Measurements from ENCODE around the gene MSH3.
"Not testable (repeated sequence)": the region's sequence is repeated elsewhere in the genome, so short reads cannot be mapped to it uniquely, and the experiment has no call there.

Gene MSH3

DNA sequence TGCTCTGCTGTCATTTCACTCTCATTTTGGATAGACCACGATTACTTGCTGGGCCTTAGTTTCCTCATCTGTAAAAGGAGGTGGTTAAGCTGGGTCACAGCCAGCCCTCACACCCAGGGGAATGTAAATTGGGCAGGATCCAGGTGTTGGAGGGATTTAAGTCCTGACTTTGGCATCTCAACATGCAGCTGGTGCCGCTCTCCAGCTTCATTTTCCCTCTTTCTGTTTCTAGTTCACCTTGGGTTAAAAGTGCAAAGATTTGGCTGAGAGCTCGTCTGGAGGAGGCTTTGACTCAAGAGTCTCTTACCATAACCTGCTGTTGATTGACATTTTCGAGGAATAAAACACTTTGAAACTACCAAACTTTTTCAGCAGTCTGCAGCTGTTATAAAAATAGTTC, 144.6 kb downstream of the MSH3 start:
- no peak for DNase-seq

DNA sequence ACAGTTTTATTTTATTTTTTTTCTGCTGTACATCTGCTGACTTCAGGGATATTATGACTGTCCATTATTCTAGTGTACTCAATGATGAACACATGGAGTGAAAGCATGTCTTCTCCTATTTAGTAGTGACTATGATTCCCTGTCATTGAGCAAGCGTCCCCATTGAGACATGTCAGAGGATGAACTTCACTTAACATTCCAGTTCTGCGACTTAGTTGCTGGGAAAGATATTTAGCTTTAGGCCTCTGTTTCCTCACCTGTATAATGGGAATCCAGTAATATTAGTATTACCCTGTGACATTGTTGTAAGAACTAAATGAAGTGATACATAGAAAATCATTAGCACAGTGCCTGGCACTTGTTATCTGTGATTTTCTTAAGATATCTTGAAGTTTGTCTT, 145.1 kb downstream of the MSH3 start:
- no peak for DNase-seq

DNA sequence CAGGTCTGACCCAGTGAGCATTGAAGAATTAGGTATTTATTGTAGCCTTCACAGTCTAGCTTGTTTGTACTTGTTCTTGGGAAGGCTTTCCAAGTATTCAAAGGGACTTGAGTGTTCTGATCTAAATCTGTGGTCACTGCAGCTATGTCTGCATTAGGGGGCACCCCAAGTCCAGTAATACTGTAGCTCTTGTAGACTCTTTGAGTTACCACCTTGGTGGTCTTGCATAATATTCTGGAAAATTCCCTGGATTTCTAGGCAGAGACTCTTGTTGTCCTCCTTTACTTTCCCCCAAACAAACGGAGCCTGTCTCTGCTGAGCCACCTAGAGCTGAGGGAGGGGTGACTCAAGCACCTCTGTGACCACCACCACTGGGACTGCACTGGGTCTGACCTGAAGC, 149.9 kb downstream of the MSH3 start:
- no peak for DNase-seq

GRCh38 chr5:80805038-80805437, 150.6 kb downstream of the MSH3 start:
- no peak for DNase-seq

DNA sequence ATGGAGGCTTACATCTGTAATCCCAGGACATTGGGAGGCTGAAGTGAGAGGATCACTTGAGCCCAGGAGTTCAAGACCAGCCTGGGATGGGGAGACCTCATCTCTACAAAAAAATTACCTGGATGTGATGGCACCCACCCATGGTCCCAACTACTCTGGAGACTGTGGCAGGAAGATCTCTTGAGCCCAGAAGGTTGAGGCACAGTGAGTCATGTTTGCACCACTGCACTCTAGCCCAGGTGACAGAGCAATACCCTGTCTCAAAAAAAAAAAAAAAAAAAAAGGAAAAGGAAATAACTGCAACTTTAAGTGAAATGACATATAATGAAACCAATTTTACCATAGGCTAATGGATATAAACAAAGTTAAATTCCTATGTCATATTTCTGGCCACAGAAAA, 152.5 kb downstream of the MSH3 start:
- no peak for DNase-seq

DNA sequence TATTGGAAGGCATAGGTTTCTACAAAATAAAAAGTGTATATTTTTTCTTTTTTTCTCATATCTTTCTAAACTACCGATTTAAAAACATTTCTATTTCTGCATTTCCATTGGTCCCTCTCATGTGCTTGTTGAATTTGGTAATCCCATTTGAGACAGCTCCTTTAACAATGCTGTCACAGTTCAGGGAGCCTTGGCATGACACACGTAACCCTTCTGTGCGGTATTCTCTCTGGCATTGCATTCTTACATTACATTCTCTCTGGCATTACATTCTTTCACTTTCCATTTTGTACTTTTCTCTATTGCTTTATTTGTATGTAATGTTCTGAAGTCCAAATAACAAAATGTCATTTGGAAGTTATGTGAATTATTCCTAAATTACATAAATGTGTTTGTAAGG, 155.0 kb downstream of the MSH3 start:
- no peak for DNase-seq

- no peak for DNase-seq
These were observed 156.0 kb downstream of the MSH3 start for GRCh38 chr5:80810425-80810824.

DNA sequence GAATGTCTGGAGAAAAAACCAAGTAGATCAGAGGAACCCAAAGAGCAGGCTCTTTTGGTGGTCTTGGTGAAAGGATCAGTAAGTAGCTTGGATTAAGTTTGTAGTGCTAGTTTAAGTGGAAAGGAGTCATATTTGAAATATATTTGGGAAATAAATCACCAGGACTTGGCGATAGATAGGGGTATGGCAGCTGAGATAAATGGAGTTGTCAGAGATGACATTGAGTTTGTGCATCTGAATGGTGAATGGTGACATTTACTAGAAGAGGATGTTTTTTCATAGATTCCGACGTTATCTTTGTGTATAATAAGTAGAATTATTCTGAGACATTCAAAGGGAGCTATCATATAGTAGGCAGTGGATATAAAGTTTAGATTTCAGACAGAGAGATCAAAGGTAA, 162.1 kb downstream of the MSH3 start:
- no peak for DNase-seq

- DNase-seq = no peak
These were observed 166.2 kb downstream of the MSH3 start for GRCh38 chr5:80820685-80821084.

DNA sequence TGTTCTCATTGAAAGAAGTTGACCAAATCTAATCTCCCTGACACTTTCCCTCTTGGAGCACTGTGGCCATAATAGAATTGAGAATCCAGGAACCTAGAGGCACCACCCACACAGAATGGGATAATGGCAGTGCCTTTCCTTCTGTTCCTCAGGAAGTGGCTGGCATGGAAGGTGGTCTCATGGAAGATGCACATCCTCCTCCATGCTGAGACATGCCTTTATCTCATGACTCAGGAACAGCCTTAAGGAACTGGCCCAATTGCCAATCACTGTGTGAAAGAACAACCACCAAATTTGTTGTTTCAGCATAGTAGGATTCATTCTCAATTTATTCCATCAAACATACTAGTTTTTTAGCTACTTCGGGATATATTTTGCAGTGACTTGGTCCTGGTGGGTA, 168.2 kb downstream of the MSH3 start:
- no peak for DNase-seq

GRCh38 chr5:80824159-80824558, 169.7 kb downstream of the MSH3 start:
- not testable (repeated sequence) for DNase-seq

DNA sequence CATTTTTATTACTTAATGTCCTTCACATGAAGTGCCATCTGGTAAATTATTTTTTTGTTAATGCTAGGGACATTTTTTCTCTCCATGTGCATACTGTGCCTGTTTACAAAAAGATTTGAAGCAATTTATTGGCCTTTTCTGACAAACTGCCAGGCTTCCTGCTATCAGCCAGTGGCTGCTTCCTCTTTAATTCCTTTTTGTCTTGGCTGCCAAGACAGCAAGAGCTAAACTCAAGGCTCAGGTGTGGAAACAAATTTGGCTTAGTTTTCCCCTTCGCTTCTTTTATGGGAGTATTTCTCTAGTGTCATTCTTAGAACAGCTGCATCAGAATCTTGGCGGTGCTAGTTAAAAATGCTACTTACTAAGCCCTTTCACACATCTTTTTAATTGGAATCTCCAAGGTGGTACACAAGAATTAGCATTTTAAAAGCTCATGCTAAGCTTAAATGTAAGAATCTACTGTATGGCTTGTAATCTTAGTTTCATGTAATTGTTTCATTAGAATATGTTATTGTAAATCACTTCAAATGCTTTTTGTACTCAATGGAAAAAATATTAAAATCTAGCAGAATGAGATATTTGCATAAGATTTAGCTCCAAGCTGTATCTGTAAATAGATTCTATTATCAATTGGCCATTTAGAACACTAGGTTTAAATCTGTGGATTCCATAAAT, 171.5 kb downstream of the MSH3 start:
- DNase-seq = no peak

- no peak for DNase-seq
These were observed 180.3 kb downstream of the MSH3 start for GRCh38 chr5:80834710-80835109.

GRCh38 chr5:80835128-80835527, 180.7 kb downstream of the MSH3 start:
- no peak for DNase-seq

DNA sequence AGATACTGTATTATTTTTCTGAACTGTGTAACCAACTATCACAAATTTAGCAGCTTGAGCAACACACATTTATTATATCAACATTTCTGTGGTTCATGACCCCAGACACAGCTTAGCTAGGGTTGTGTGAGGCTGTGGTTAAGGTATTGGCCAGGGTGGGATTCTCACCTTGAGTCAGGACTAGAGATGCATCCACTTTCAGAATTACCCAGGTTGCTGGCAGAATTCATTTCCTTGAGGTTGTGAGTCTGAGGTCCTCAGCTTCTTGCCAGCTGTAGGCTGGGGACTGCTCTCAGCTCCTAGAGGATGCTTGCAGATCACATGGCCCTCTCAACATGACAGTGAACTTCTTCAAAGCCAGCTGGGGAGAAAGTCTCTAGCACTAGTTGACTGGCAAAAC, 183.2 kb downstream of the MSH3 start:
- DNase-seq = no peak

- not testable (repeated sequence) for DNase-seq
These were observed 186.8 kb downstream of the MSH3 start for GRCh38 chr5:80841026-80841797.

- not testable (repeated sequence) for DNase-seq
These were observed 192.0 kb downstream of the MSH3 start for GRCh38 chr5:80846422-80846821.

- DNase-seq = not testable (repeated sequence)
These were observed 195.7 kb downstream of the MSH3 start for GRCh38 chr5:80850168-80850567.

DNA sequence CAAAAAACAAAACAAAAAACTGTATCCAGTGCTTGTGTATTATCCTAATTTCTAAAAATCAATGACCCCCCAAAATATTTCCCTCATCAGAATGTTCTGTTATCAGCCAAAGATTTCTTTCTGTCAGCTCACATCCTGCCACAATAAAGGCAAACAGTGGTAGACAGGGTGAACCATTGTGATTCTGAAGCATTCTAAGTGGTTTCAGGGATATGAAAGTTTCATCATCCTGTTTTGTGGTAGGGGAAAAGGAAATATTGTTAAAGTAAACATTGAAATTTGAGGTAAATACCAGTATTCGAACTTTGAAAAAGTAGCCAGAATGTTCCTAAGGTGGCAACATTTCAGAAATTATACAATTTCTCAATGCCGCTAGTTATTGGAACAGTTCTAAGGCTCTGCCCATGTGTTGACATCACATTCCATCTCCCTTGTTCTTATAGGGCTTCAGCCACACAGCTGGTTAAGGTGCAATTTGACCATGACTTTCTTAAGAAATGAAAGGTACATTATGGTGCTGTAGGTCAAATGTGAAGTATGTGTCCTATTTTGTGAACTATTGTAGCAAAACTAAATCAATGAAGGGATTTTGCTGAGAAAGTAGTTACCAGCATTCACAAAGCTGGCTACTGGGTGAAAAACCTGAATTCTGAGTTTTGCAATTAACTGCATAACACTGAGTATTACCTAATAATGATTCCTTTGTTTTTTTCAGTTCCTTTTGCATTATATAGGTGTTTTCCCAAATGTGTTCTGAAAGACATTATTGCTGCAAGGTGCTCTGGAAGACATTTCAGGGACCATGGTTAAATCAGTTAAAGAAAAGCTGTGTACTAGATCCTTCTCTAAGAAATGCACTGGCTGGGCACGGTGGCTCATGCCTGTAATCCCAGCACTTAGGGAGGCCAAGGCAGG, 198.1 kb downstream of the MSH3 start:
- no peak for DNase-seq

DNA sequence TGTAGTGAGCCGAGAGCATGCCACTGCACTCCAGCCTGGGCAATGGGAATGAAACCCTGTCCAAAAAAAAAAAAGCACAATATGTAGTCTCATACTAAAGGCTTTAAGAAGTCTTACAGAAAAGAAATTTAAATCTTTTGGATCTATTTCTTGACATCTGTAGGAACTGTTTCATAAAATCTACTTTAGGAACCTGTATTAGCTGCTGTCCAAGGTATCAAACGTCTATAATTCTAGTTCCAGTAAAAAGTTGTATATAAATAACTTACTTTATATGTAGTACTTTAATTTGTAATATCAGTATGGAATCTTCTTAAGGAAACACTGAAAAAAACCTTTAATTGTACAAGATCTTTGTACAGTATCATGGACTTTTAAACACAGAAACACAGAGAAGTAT, 199.0 kb downstream of the MSH3 start:
- DNase-seq = no peak

DNA sequence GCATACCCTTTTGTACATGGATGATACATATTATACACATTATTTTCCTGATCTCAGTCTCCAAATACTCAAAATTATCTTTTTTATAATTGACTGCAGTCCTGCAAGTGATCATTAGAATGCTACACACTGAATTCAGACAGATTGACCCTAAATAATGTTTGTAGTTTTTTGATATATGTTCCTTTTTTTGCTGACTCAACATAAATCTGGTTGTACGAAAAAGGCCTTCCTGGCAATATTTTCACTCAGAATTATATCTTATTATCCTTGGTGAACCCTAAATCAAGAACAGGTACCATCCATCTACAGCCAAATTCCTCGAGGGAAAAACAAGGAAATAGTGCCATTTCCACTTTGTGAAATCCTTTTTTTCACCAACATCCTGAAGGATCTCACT, 200.1 kb downstream of the MSH3 start:
- no peak for DNase-seq

GRCh38 chr5:80860924-80861613, 206.6 kb downstream of the MSH3 start:
- no peak for DNase-seq

- DNase-seq = no peak
These were observed 209.3 kb downstream of the MSH3 start for GRCh38 chr5:80863708-80864107.
